GM23338 (cell line): ENCODE measurements around the gene SMG6. TPM values are rescaled to one million over a fixed set of nuclear protein-coding genes. Genes with fewer than 3 reads are reported as not detected.

Experiments used
- ATAC-seq: fragments of 200-7000 bp; cut with Tn5 transposase; 3 replicates; pipeline ENCODE4 v1.9.1; 2020
- DNase-seq: peaks from one replicate; pipeline ENCODE4 v3.0.0-alpha.2; 2015; ENCODE audit warnings: low spot score
- H2AFZ ChIP-seq: fragments of 200-600 bp; sonication (generic); 2 replicates; pipeline ENCODE4 v1.8.0; 2016; ENCODE audit warnings: antibody characterized with exemption, mild to moderate bottlenecking, moderate library complexity
- H3F3A ChIP-seq: fragments of 200-600 bp; sonication (generic); replicated peaks from 2 replicates; pipeline ENCODE4 v1.8.0; 2017; ENCODE audit warnings: antibody characterized with exemption, mixed run types, low read depth
- H3K27ac ChIP-seq: fragments of 200-600 bp; sonication (generic); 2 replicates; pipeline ENCODE4 v1.6.1; 2016; ENCODE audit warnings: low read depth
- H3K27me3 ChIP-seq: fragments of 200-600 bp; sonication (generic); 2 replicates; pipeline ENCODE4 v1.8.0; 2016; ENCODE audit warnings: mild to moderate bottlenecking, mixed run types, moderate library complexity; ENCODE audit not compliant: insufficient read depth
- H3K36me3 ChIP-seq: fragments of 200-600 bp; sonication (generic); 2 replicates; pipeline ENCODE4 v1.8.0; 2016; ENCODE audit warnings: mild to moderate bottlenecking; ENCODE audit not compliant: insufficient read depth
- H3K4me1 ChIP-seq: fragments of 200-600 bp; sonication (generic); 2 replicates; pipeline ENCODE4 v1.8.0; 2016; ENCODE audit warnings: mild to moderate bottlenecking, moderate library complexity; ENCODE audit not compliant: insufficient read depth
- H3K4me2 ChIP-seq: fragments of 200-600 bp; sonication (generic); 2 replicates; pipeline ENCODE4 v1.7.1; 2017; ENCODE audit warnings: mixed run types
- H3K4me3 ChIP-seq: fragments of 200-600 bp; sonication (generic); 2 replicates; pipeline ENCODE4 v1.6.1; 2016; ENCODE audit warnings: mixed run types
- H3K79me2 ChIP-seq: fragments of 200-600 bp; sonication (generic); replicated peaks from 2 replicates; pipeline ENCODE4 v1.8.0; 2017; ENCODE audit warnings: mild to moderate bottlenecking; ENCODE audit not compliant: insufficient read depth
- H3K9me2 ChIP-seq: fragments of 200-600 bp; sonication (generic); 2 replicates; pipeline ENCODE4 v1.8.0; 2017; ENCODE audit not compliant: insufficient read depth
- H4K20me1 ChIP-seq: fragments of 200-600 bp; sonication (generic); replicated peaks from 2 replicates; pipeline ENCODE4 v1.8.0; 2017; ENCODE audit warnings: mild to moderate bottlenecking; ENCODE audit not compliant: insufficient read depth
- H3K27ac Mint-ChIP-seq: 2 replicates; pipeline ENCODE4 v1.8.0; 2020; ENCODE audit warnings: inconsistent platforms, mild to moderate bottlenecking, moderate library complexity, mixed read lengths
- H3K27me3 Mint-ChIP-seq: 3 replicates; pipeline ENCODE4 v1.8.0; 2022; ENCODE audit warnings: low read depth, mild to moderate bottlenecking, moderate library complexity, mixed read lengths, inconsistent platforms; ENCODE audit not compliant: insufficient read depth, poor library complexity
- H3K36me3 Mint-ChIP-seq: 3 replicates; pipeline ENCODE4 v1.8.0; 2021; ENCODE audit warnings: low read depth, mild to moderate bottlenecking, inconsistent platforms, moderate library complexity, mixed read lengths
- H3K4me1 Mint-ChIP-seq: 3 replicates; pipeline ENCODE4 v1.8.0; 2020; ENCODE audit warnings: mild to moderate bottlenecking, inconsistent platforms, mixed read lengths
- H3K4me3 Mint-ChIP-seq: 3 replicates; pipeline ENCODE4 v1.8.0; 2021; ENCODE audit warnings: moderate library complexity, mild to moderate bottlenecking, inconsistent platforms, mixed read lengths
- H3K9me3 Mint-ChIP-seq: 3 replicates; pipeline ENCODE4 v1.8.0; 2020; ENCODE audit warnings: moderate library complexity, mild to moderate bottlenecking, inconsistent platforms, mixed read lengths
- CREB1 ChIP-seq: fragments of 250-450 bp; sonication (Bioruptor Pico); IDR thresholded peaks from 2 replicates; pipeline ENCODE4 v1.5.0; 2020; ENCODE audit warnings: low read depth, mild to moderate bottlenecking, moderate library complexity
- EZH2 ChIP-seq: fragments of 200-600 bp; sonication (generic); IDR thresholded peaks from one replicate; pipeline ENCODE4 v1.8.0; 2017; ENCODE audit warnings: antibody characterized with exemption, mild to moderate bottlenecking, low read depth; ENCODE audit not compliant: unreplicated experiment
- JUNB ChIP-seq: IDR thresholded peaks from one replicate; pipeline ENCODE4 v1.6.1; 2016; ENCODE audit warnings: antibody characterized with exemption; ENCODE audit not compliant: unreplicated experiment
- POLR2AphosphoS5 ChIP-seq: IDR thresholded peaks from 2 replicates; pipeline ENCODE4 v1.6.1; 2016; ENCODE audit warnings: antibody characterized with exemption, low read depth
- STAT1 ChIP-seq: IDR thresholded peaks from one replicate; pipeline ENCODE4 v1.6.1; 2016; ENCODE audit warnings: antibody characterized with exemption; ENCODE audit not compliant: unreplicated experiment
- polyA plus RNA-seq: library from polyadenylated mRNA; unstranded; fragments of >200 nt; fragmentation: Nextera tagmentation; extraction: Ambion mirVana; gene quantifications from 2 replicates; pipeline ENCODE4 v1.2.1, GENCODE V29; 2016
- total RNA-seq: library from RNA; depleted of rRNA; stranded (reverse); fragments of >200 nt; shearing (Covaris generic); gene quantifications from 2 replicates; pipeline ENCODE4 v1.2.3, GENCODE V29; 2014
- TF ChIP-seq, protein P1 (sequence below): fragments of 250-450 bp; sonication (Bioruptor Pico); IDR thresholded peaks from 2 replicates; pipeline ENCODE4 v1.5.0; 2020; ENCODE audit warnings: mild to moderate bottlenecking, moderate library complexity
- TF ChIP-seq, protein P2 (sequence below): IDR thresholded peaks from one replicate; pipeline ENCODE4 v1.6.1; 2018; ENCODE audit warnings: antibody characterized with exemption; ENCODE audit not compliant: unreplicated experiment
- TF ChIP-seq, protein P3 (sequence below), 2 experiments: fragments of 200-600 bp in 1 of 2; sonication (generic) in 1 of 2; conservative IDR thresholded peaks; 2 replicates each; pipeline versions ENCODE4 v1.5.1 to v1.6.1; 2016 to 2017; ENCODE audit warnings: antibody characterized with exemption in 2 of 2, low read depth in 2 of 2, mild to moderate bottlenecking in 2 of 2, moderate library complexity in 1 of 2

The SMG6 gene
- total and polyA plus RNA-seq, 2 experiments from 2014 or later, result 10.4 to 43.1 TPM

DNA sequence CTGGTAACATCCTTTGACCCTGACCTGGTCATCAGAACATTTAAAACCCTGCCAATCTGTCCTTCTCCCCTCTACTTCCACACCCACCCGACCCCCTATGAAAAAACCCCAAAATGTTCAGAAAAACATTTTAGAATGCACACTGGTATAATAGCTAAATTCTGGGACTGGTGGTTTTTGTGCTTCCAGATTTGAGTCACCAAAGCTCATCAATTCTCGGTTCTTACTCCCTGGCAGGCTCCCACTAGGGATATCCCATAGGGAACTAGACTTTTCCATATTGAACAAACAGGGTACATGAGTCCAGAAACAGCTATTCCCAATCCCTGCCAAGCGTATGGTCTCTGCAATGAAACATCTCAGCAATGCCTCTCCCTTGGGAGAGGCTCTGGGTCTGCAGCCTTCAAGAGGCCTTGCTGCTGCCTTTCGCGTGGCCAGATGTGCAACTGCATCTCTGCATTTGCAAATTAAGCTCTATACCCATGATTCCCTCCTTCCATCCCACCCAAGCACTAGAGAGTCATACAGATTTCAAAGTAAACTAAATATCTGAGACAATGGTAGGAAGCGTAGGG, 67.7 kb downstream of the SMG6 start (continued):
- TF ChIP-seq, protein P1, sequence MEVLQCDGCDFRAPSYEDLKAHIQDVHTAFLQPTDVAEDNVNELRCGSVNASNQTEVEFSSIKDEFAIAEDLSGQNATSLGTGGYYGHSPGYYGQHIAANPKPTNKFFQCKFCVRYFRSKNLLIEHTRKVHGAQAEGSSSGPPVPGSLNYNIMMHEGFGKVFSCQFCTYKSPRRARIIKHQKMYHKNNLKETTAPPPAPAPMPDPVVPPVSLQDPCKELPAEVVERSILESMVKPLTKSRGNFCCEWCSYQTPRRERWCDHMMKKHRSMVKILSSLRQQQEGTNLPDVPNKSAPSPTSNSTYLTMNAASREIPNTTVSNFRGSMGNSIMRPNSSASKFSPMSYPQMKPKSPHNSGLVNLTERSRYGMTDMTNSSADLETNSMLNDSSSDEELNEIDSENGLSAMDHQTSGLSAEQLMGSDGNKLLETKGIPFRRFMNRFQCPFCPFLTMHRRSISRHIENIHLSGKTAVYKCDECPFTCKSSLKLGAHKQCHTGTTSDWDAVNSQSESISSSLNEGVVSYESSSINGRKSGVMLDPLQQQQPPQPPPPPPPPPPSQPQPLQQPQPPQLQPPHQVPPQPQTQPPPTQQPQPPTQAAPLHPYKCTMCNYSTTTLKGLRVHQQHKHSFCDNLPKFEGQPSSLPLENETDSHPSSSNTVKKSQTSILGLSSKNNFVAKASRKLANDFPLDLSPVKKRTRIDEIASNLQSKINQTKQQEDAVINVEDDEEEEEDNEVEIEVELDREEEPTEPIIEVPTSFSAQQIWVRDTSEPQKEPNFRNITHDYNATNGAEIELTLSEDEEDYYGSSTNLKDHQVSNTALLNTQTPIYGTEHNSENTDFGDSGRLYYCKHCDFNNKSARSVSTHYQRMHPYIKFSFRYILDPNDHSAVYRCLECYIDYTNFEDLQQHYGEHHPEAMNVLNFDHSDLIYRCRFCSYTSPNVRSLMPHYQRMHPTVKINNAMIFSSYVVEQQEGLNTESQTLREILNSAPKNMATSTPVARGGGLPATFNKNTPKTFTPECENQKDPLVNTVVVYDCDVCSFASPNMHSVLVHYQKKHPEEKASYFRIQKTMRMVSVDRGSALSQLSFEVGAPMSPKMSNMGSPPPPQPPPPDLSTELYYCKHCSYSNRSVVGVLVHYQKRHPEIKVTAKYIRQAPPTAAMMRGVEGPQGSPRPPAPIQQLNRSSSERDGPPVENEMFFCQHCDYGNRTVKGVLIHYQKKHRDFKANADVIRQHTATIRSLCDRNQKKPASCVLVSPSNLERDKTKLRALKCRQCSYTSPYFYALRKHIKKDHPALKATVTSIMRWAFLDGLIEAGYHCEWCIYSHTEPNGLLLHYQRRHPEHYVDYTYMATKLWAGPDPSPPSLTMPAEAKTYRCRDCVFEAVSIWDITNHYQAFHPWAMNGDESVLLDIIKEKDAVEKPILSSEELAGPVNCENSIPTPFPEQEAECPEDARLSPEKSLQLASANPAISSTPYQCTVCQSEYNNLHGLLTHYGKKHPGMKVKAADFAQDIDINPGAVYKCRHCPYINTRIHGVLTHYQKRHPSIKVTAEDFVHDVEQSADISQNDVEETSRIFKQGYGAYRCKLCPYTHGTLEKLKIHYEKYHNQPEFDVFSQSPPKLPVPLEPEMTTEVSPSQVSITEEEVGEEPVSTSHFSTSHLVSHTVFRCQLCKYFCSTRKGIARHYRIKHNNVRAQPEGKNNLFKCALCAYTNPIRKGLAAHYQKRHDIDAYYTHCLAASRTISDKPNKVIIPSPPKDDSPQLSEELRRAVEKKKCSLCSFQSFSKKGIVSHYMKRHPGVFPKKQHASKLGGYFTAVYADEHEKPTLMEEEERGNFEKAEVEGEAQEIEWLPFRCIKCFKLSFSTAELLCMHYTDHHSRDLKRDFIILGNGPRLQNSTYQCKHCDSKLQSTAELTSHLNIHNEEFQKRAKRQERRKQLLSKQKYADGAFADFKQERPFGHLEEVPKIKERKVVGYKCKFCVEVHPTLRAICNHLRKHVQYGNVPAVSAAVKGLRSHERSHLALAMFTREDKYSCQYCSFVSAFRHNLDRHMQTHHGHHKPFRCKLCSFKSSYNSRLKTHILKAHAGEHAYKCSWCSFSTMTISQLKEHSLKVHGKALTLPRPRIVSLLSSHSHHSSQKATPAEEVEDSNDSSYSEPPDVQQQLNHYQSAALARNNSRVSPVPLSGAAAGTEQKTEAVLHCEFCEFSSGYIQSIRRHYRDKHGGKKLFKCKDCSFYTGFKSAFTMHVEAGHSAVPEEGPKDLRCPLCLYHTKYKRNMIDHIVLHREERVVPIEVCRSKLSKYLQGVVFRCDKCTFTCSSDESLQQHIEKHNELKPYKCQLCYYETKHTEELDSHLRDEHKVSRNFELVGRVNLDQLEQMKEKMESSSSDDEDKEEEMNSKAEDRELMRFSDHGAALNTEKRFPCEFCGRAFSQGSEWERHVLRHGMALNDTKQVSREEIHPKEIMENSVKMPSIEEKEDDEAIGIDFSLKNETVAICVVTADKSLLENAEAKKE, result no peak

DNA sequence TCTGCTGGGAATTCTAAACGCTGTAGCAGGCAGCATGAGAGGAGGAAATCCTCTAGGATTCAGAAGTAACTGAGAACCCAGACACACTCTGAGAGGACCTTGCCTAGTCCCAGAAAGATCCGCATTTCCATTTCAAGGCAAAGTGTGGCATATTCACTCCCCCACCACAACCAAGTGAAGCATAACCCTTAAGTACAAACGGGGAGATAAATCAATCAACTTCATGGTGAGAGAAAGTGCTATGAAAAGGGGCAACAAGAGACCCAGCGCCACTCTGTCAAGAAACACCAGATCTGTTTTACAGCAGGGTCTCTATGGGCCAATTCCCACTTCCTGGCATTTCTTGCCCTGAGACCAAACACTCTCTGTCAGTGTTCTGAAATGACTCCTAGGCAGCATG, 68.3 kb downstream of the SMG6 start:
- Mint-ChIP-seq H3K36me3 (peaks cover 6% of the 10 kb centered on the region; the same call in 1 of the 3 replicates), H3K4me1 (peaks cover 8% of the 10 kb centered on the region; the same call in 1 of the 3 replicates), H3K27ac (no peak overlapping the region), H3K4me3 (no peak overlapping the region), H3K9me3 (no peaks in the 10 kb centered on the region), H3K27me3 (peaks cover 3% of the 10 kb centered on the region)
- Histone ChIP-seq H3K4me2 (no peak overlapping the region), H2AFZ (no peak overlapping the region), H3K27me3 (no peaks in the 10 kb centered on the region), H3K9me2 (no peaks in the 10 kb centered on the region), H3K27ac (no peak overlapping the region), H3K36me3 (no peaks in the 10 kb centered on the region), H3F3A (no peaks in the 10 kb centered on the region), H3K4me3 (no peak overlapping the region), H3K4me1 (no peaks in the 10 kb centered on the region; the same call in 1 of the 2 replicates), H3K79me2 (no peaks in the 10 kb centered on the region), H4K20me1 (peaks cover 13% of the 10 kb centered on the region)
- ATAC-seq (no peak), DNase-seq (no peak)
- TF ChIP-seq CREB1 (CRISPR knock-in tag), result no peak

DNA sequence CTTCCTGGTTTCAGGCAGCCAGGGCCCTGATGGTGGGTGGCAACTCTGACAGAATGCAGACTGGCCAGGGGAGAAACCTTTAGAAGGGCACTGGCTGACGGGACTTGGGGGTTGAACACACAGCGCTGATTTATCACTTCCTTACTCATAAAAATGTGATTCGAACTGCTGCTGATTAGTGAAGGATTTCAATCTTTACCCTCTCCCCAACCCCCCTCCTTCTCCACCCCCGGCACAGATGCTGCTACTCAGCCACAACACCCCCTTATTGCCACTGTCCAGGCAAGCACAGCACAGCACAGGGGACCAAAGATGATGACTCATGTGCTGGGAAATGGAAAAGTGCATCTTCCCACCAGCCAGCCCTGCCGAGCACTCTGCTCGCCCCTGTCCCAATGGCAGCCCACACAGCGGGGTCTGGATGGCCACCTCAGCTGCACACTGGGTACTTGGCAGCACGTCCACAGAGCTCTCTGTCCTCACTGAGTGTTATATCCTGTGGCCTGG, 70.1 kb downstream of the SMG6 start:
- Histone ChIP-seq H3K79me2 (no peaks in the 10 kb centered on the region), H2AFZ (no peak overlapping the region), H3K9me2 (no peaks in the 10 kb centered on the region), H3K4me3 (no peak overlapping the region), H3K27ac (no peak overlapping the region), H3K27me3 (no peaks in the 10 kb centered on the region), H3F3A (no peaks in the 10 kb centered on the region), H4K20me1 (peaks cover 13% of the 10 kb centered on the region), H3K4me2 (no peak overlapping the region), H3K36me3 (no peaks in the 10 kb centered on the region), H3K4me1 (no peaks in the 10 kb centered on the region; the same call in 1 of the 2 replicates)
- no peak for DNase-seq
- ATAC-seq, result no peak
- Mint-ChIP-seq H3K9me3 (no peaks in the 10 kb centered on the region), H3K4me1 (peaks cover 3% of the 10 kb centered on the region; the same call in 1 of the 3 replicates), H3K27me3 (peaks cover 3% of the 10 kb centered on the region), H3K4me3 (no peak overlapping the region), H3K36me3 (peaks cover 6% of the 10 kb centered on the region; the same call in 1 of the 3 replicates), H3K27ac (no peak overlapping the region)
- TF ChIP-seq STAT1 (no peak), POLR2AphosphoS5 (no peak), EZH2 (no peak), JUNB (no peak)
- TF ChIP-seq, protein P2, sequence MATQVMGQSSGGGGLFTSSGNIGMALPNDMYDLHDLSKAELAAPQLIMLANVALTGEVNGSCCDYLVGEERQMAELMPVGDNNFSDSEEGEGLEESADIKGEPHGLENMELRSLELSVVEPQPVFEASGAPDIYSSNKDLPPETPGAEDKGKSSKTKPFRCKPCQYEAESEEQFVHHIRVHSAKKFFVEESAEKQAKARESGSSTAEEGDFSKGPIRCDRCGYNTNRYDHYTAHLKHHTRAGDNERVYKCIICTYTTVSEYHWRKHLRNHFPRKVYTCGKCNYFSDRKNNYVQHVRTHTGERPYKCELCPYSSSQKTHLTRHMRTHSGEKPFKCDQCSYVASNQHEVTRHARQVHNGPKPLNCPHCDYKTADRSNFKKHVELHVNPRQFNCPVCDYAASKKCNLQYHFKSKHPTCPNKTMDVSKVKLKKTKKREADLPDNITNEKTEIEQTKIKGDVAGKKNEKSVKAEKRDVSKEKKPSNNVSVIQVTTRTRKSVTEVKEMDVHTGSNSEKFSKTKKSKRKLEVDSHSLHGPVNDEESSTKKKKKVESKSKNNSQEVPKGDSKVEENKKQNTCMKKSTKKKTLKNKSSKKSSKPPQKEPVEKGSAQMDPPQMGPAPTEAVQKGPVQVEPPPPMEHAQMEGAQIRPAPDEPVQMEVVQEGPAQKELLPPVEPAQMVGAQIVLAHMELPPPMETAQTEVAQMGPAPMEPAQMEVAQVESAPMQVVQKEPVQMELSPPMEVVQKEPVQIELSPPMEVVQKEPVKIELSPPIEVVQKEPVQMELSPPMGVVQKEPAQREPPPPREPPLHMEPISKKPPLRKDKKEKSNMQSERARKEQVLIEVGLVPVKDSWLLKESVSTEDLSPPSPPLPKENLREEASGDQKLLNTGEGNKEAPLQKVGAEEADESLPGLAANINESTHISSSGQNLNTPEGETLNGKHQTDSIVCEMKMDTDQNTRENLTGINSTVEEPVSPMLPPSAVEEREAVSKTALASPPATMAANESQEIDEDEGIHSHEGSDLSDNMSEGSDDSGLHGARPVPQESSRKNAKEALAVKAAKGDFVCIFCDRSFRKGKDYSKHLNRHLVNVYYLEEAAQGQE, result no peak
- TF ChIP-seq, protein P3, sequence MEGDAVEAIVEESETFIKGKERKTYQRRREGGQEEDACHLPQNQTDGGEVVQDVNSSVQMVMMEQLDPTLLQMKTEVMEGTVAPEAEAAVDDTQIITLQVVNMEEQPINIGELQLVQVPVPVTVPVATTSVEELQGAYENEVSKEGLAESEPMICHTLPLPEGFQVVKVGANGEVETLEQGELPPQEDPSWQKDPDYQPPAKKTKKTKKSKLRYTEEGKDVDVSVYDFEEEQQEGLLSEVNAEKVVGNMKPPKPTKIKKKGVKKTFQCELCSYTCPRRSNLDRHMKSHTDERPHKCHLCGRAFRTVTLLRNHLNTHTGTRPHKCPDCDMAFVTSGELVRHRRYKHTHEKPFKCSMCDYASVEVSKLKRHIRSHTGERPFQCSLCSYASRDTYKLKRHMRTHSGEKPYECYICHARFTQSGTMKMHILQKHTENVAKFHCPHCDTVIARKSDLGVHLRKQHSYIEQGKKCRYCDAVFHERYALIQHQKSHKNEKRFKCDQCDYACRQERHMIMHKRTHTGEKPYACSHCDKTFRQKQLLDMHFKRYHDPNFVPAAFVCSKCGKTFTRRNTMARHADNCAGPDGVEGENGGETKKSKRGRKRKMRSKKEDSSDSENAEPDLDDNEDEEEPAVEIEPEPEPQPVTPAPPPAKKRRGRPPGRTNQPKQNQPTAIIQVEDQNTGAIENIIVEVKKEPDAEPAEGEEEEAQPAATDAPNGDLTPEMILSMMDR (conservative IDR thresholded peaks at IDR 0.05; ENCODE audit: low read depth in 2 of 2), result no peak
